Measurements from ENCODE around the gene ULK3. TPM values are rescaled to one million over a fixed set of nuclear protein-coding genes. Genes with fewer than 3 reads are reported as not detected.

The ULK3 gene
- total RNA-seq, 1 experiment from 2014 or later, result 48.4 TPM

- H4K20me1 ChIP-seq (ENCODE audit: insufficient read depth), result peaks cover 12% of the 10 kb centered on the region; the same call in 1 of the 2 replicates
- ChIA-PET POLR2A (no interaction called here), CTCF (no interaction called here), RAD21 (ENCODE audit: low non-redundant PET in 1 of 2, low total read pairs in 2 of 2, uncharacterized antibody in 2 of 2, unreplicated experiment in 2 of 2) (no interaction called here)
- H3K9me3 ChIP-seq (ENCODE audit: control insufficient read depth in 1 of 2, insufficient read depth in 1 of 2, low read depth in 1 of 2, low read length in 2 of 2), result no peaks in the 10 kb centered on the region
- no peak overlapping the region for H2AFZ ChIP-seq (ENCODE audit: low read depth, low read length, poor library complexity, severe bottlenecking)
- ATAC-seq (no peak), DNase-seq (ENCODE audit: low read depth, low spot score) (no peak)
- H3K9ac ChIP-seq (ENCODE audit: low read length), result no peak overlapping the region
- no peak overlapping the region for H3K4me2 ChIP-seq (ENCODE audit: low read length)
- H3K9me2 ChIP-seq (ENCODE audit: insufficient read depth), result no peaks in the 10 kb centered on the region
- H3K27ac ChIP-seq (ENCODE audit: low read depth, low read length), result no peak overlapping the region
- no peaks in the 10 kb centered on the region; a peak in 1 of 4 replicates for H3K36me3 ChIP-seq (ENCODE audit: control insufficient read depth in 1 of 2, insufficient read depth in 2 of 2, low read length in 2 of 2)
- H3K27me3 ChIP-seq (ENCODE audit: insufficient read depth, low read length), result no peaks in the 10 kb centered on the region
- H3K79me2 ChIP-seq (ENCODE audit: insufficient read depth, low read length), result peaks cover 77% of the 10 kb centered on the region
- TF ChIP-seq YY1 (IDR thresholded peaks at IDR 0.05; ENCODE audit: extremely low read depth, insufficient replicate concordance, low read depth, low read length), result no peak
- no peak for TF ChIP-seq ZNF274 (IDR thresholded peaks at IDR 0.05; ENCODE audit: low read depth, low read length)
- TF ChIP-seq, protein P1, sequence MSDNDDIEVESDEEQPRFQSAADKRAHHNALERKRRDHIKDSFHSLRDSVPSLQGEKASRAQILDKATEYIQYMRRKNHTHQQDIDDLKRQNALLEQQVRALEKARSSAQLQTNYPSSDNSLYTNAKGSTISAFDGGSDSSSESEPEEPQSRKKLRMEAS (IDR thresholded peaks at IDR 0.05), result no peak
- TF ChIP-seq POLR2AphosphoS5 (IDR thresholded peaks at IDR 0.05; ENCODE audit: low read depth, low read length), result no peak
- TF ChIP-seq FOSL1 (IDR thresholded peaks at IDR 0.05; ENCODE audit: low read depth), result no peak
- no peak for TF ChIP-seq EZH2 (IDR thresholded peaks at IDR 0.05)
- TF ChIP-seq EZH2phosphoT487 (IDR thresholded peaks at IDR 0.05; ENCODE audit: borderline replicate concordance), result no peak
- TF ChIP-seq ATF3 (IDR thresholded peaks at IDR 0.05), result no peak
- TF ChIP-seq CBX3 (IDR thresholded peaks at IDR 0.05; ENCODE audit: low read depth), result no peak
- no peak for TF ChIP-seq SRF (IDR thresholded peaks at IDR 0.05; ENCODE audit: low read depth)
- TF ChIP-seq ELF1 (IDR thresholded peaks at IDR 0.05; ENCODE audit: borderline replicate concordance, low read depth), result no peak
- TF ChIP-seq ZBTB33 (IDR thresholded peaks at IDR 0.05; ENCODE audit: extremely low read depth, insufficient replicate concordance, low read length), result no peak
- no peak for TF ChIP-seq TCF7L2 (IDR thresholded peaks at IDR 0.05; ENCODE audit: borderline replicate concordance, extremely low read depth, insufficient read depth, insufficient read length)
- no peak for TF ChIP-seq EGR1 (IDR thresholded peaks at IDR 0.05; ENCODE audit: low read depth)
- TF ChIP-seq, protein P2, sequence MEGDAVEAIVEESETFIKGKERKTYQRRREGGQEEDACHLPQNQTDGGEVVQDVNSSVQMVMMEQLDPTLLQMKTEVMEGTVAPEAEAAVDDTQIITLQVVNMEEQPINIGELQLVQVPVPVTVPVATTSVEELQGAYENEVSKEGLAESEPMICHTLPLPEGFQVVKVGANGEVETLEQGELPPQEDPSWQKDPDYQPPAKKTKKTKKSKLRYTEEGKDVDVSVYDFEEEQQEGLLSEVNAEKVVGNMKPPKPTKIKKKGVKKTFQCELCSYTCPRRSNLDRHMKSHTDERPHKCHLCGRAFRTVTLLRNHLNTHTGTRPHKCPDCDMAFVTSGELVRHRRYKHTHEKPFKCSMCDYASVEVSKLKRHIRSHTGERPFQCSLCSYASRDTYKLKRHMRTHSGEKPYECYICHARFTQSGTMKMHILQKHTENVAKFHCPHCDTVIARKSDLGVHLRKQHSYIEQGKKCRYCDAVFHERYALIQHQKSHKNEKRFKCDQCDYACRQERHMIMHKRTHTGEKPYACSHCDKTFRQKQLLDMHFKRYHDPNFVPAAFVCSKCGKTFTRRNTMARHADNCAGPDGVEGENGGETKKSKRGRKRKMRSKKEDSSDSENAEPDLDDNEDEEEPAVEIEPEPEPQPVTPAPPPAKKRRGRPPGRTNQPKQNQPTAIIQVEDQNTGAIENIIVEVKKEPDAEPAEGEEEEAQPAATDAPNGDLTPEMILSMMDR (IDR thresholded peaks at IDR 0.05 in 2 of 3, conservative IDR thresholded peaks at IDR 0.05 in 1 of 3; ENCODE audit: borderline replicate concordance in 1 of 3, insufficient read depth in 1 of 3, low read depth in 2 of 3, low read length in 2 of 3), result no peak
- no TSS peak for BruUV-seq (replicated peaks)
- H3K4me1 ChIP-seq (ENCODE audit: control insufficient read depth in 1 of 2, insufficient read depth in 2 of 2, low read length in 2 of 2), result peaks cover 11 to 30% of the 10 kb centered on the region in 2 experiments
- no peak overlapping the region for H3K4me3 ChIP-seq (replicated peaks in 1 of 2; ENCODE audit: low read depth in 1 of 2, low read length in 2 of 2)
- intact Hi-C loops (cut with micrococcal nuclease), result no loop called here
These were observed 51.9 kb downstream of the ULK3 start for GRCh38 chr15:74791007-74791406.
